Activated naive CD4-positive, alpha-beta T cell treated with anti-CD3 and anti-CD28 coated beads, Interleukin-2, amount 50 U/mL, for 24 hours (primary cell): ENCODE data around the gene TBC1D7.
A peak's percentile ranks its signal among the peaks of the same experiment; 100 is the strongest.

Source experiments
- H3K27ac Mint-ChIP-seq: one replicate; pipeline ENCODE4 v1.8.0; 2021; ENCODE audit warnings: mild to moderate bottlenecking, mixed read lengths
- H3K27me3 Mint-ChIP-seq: one replicate; pipeline ENCODE4 v1.8.0; 2021; ENCODE audit warnings: mixed read lengths
- H3K36me3 Mint-ChIP-seq: one replicate; pipeline ENCODE4 v1.8.0; 2021; ENCODE audit warnings: mixed read lengths
- H3K4me1 Mint-ChIP-seq: one replicate; pipeline ENCODE4 v1.8.0; 2021; ENCODE audit warnings: mixed read lengths
- H3K4me3 Mint-ChIP-seq: one replicate; pipeline ENCODE4 v1.8.0; 2021; ENCODE audit warnings: mild to moderate bottlenecking, mixed read lengths
- H3K9me3 Mint-ChIP-seq: one replicate; pipeline ENCODE4 v1.8.0; 2021; ENCODE audit warnings: mixed read lengths

TBC1D7 gene

DNA sequence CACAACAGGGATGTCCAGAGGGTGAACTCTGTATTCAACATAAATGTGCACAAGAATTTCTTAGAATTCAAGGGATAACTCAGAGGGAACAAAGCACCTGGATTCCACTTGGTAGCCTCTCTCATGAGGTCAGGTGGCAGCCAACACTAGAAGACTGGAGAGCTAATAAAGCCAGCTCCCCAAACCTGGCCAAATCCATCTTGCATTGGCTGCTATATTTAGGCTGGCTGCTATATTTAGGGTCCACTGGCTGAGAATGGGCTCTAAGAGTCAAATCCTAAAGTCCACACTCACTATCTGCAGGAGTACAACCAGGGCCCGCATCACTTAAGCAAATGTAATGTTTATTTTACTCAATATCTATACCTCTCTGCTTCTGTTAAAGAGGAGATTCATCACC is 20.0 kb downstream of the TBC1D7 start:
- H3K9me3 Mint-ChIP-seq, result no peaks in the 10 kb centered on the region
- peaks cover 14% of the 10 kb centered on the region for H3K4me1 Mint-ChIP-seq
- H3K27ac Mint-ChIP-seq, result no peak overlapping the region
- peaks cover 39% of the 10 kb centered on the region for H3K36me3 Mint-ChIP-seq
- H3K27me3 Mint-ChIP-seq, result no peaks in the 10 kb centered on the region
- H3K4me3 Mint-ChIP-seq, result no peak overlapping the region

DNA sequence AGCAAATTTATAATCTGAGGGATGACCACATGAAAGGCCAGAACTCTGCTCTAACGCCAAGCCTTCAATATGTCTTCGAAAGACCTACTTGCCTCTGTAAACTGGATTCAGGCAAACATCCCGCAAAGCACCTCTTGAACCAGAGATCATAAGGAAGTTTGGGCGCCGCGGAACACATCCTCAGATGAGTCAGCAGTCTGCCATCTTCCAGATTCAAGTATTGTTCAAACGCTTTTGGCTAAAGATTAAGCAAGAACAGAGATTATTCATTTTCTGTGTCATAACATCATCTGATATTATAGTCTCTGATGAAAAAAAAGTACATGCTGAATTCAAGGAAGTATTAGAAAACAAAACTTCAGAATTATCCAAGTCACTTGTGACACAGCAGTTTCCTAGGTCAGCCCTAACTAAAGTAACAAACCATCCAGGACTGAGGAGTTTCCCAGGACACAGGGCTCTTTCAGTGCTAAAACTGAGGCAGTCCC is 20.8 kb downstream of the TBC1D7 start:
- Mint-ChIP-seq H3K27me3 (no peaks in the 10 kb centered on the region), H3K4me3 (no peak overlapping the region), H3K27ac (peak overlapping the region; percentile 59), H3K4me1 (peaks cover 21% of the 10 kb centered on the region), H3K9me3 (no peaks in the 10 kb centered on the region), H3K36me3 (peaks cover 41% of the 10 kb centered on the region)

DNA sequence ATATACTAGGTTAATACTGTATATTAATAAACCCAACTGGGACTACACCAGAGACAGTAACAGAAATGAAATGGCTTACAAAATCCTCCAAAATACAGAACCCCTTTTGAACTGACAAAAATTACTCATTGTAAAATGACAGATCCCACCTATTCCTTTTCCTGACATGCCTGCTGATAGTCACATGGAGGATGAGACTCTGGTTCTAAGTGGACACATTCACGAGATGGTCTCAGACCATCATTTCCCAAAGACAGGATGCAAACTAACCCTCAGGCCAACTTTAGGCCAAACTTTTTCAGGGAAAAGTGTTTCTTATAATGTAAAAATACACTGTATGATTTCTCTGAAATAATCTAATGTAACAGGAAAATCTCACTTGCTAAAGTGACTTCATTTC is 22.5 kb downstream of the TBC1D7 start:
- Mint-ChIP-seq H3K9me3 (no peaks in the 10 kb centered on the region), H3K4me3 (no peak overlapping the region), H3K27ac (no peak overlapping the region), H3K4me1 (peaks cover 20% of the 10 kb centered on the region), H3K27me3 (no peaks in the 10 kb centered on the region), H3K36me3 (peaks cover 36% of the 10 kb centered on the region)

GRCh38 chr6:13305288-13305687 is 23.0 kb downstream of the TBC1D7 start:
- no peak overlapping the region for H3K4me3 Mint-ChIP-seq
- H3K27me3 Mint-ChIP-seq, result no peaks in the 10 kb centered on the region
- H3K4me1 Mint-ChIP-seq, result peaks cover 20% of the 10 kb centered on the region
- H3K36me3 Mint-ChIP-seq, result peaks cover 37% of the 10 kb centered on the region
- no peak overlapping the region for H3K27ac Mint-ChIP-seq
- H3K9me3 Mint-ChIP-seq, result no peaks in the 10 kb centered on the region

DNA sequence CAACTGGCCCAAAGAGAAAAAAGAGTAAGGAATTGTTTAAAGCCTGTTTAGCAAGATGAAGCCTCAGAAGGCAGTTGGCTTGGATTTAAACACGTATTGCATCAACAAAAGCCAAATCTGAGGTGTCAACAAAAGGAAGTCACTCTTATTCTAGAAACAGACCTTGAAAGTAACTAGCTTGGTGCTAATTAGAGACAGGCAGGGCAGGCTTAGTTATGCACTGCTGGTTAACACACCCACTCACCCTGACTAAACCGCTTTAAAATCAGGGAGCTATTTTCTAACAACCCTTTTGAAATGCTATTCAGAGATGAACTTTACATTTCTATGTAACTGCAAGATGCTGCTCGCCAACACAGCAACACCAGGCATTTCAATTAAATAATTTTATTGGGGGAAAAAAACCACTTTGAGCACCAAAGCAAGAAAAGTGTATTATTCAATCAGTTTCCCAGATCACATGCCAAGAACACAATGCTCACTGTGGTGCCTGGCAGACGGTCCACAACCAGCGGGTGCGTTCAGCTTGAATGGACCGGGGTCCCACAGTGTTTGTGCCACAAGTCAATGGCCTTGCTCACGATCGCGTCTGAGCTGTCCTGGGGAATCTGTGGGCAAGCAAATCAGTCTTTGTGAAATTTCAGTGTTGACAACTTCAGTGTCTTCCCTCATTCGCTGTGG is 23.6 kb downstream of the TBC1D7 start:
- no peak overlapping the region for H3K27ac Mint-ChIP-seq
- peaks cover 20% of the 10 kb centered on the region for H3K4me1 Mint-ChIP-seq

DNA sequence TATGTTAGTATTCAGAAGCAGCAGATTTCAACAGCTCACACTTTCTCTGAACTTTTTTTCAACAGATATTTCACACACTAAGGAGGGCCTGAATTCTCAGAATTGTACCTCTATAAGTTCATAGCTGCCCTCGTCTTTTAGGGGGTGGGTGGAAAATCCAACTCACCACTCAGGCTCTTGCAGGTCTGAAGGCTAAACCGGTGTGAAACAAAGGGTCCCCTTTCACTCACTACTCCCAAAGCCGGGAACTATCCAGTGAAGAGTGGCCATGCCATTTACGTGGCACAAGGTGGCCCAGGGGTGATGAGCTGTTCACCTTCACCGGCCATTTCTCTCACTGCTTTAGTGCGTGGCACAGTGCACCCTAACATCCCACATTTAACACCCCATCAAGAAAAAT is 24.2 kb downstream of the TBC1D7 start:
- Mint-ChIP-seq H3K27me3 (no peaks in the 10 kb centered on the region), H3K9me3 (no peaks in the 10 kb centered on the region), H3K4me3 (no peak overlapping the region), H3K36me3 (peaks cover 39% of the 10 kb centered on the region), H3K27ac (no peak overlapping the region), H3K4me1 (peaks cover 20% of the 10 kb centered on the region)

More for the DNA sequence above, 23.6 kb downstream of the TBC1D7 start:
- Mint-ChIP-seq H3K36me3 (peaks cover 37% of the 10 kb centered on the region), H3K9me3 (no peaks in the 10 kb centered on the region), H3K4me3 (no peak overlapping the region), H3K27me3 (no peaks in the 10 kb centered on the region)

GRCh38 chr6:13303668-13304017 is 24.7 kb downstream of the TBC1D7 start:
- peaks cover 35% of the 10 kb centered on the region for H3K36me3 Mint-ChIP-seq
- H3K9me3 Mint-ChIP-seq, result no peaks in the 10 kb centered on the region
- H3K27ac Mint-ChIP-seq, result no peak overlapping the region
- H3K4me3 Mint-ChIP-seq, result no peak overlapping the region
- H3K4me1 Mint-ChIP-seq, result peaks cover 20% of the 10 kb centered on the region
- H3K27me3 Mint-ChIP-seq, result no peaks in the 10 kb centered on the region

- H3K4me3 Mint-ChIP-seq, result no peak overlapping the region
Measured at GRCh38 chr6:13302751-13303667, 25.3 kb downstream of the TBC1D7 start.

DNA sequence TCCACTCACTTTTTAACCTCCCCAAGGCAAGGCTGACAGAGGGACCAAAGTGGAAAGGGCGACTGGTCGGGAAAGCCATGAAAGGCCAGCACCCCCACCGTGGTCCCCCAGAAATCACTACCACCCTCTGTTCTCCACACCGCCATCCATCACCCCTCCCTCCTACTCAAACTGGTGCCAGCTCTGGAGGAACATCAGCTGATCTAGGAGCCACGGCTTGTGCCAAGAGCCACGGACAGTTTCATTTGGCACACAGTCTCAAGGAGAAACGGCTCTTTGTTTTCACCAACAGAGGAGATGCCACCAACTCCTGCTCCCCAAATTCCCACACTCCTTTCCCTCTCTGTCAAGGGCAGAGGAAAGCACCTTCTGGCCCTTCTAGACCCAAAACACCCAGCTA is 26.0 kb downstream of the TBC1D7 start:
- Mint-ChIP-seq H3K36me3 (peaks cover 35% of the 10 kb centered on the region), H3K9me3 (no peaks in the 10 kb centered on the region), H3K4me1 (peaks cover 20% of the 10 kb centered on the region), H3K4me3 (no peak overlapping the region), H3K27ac (peak overlapping the region; percentile 82), H3K27me3 (no peaks in the 10 kb centered on the region)

More at GRCh38 chr6:13302751-13303667, 25.3 kb downstream of the TBC1D7 start:
- H3K27me3 Mint-ChIP-seq, result no peaks in the 10 kb centered on the region
- H3K36me3 Mint-ChIP-seq, result peaks cover 38% of the 10 kb centered on the region
- H3K9me3 Mint-ChIP-seq, result no peaks in the 10 kb centered on the region
- H3K27ac Mint-ChIP-seq, result peak overlapping the region; percentile 82
- peaks cover 20% of the 10 kb centered on the region for H3K4me1 Mint-ChIP-seq

DNA sequence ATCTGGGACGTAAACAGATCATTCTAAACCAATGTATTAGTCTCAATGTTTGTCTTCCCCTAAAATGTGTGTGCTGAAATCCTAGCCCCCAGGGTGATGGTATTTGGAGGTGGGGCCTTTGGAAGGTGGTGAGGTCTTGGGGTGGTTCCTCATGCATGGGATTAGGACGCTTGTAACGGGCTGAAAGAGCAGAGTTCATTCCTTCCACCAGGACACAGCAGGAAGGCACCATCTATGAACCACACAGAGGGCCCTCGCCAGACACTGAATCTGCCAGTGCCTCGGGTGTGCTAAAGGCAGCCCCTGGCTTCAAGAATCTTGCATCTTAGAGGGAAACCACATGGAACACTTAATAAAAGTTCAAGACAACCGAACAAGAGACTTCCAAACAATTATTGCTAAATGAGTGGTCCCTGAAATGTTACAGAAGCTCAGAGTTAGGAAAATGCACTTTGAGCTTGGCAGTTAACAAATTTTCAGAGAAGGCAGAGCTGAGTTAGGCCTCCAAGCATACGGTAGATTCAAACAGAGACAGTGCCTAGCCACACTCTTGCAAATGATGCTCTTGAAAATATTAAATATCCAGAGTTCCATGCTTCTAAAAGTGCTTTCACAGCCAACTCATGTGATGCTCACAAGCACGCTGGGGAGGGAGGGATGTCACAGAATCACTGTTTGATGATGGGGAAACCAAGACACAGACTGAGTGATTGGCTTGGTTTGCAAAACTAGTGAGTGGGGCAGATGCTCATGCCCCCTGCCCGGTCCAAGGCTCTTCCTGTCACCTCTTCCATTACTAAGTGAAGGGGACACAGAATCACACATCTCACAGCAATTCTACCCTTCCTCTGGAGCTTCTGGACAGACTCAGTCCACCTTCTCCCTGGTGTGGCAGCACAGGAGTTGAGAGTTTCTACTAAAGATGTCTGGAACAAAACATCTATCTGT is 27.4 kb downstream of the TBC1D7 start:
- Mint-ChIP-seq H3K36me3 (peaks cover 29% of the 10 kb centered on the region), H3K27me3 (no peaks in the 10 kb centered on the region), H3K4me1 (peaks cover 17% of the 10 kb centered on the region), H3K9me3 (no peaks in the 10 kb centered on the region), H3K4me3 (no peak overlapping the region), H3K27ac (no peak overlapping the region)

DNA sequence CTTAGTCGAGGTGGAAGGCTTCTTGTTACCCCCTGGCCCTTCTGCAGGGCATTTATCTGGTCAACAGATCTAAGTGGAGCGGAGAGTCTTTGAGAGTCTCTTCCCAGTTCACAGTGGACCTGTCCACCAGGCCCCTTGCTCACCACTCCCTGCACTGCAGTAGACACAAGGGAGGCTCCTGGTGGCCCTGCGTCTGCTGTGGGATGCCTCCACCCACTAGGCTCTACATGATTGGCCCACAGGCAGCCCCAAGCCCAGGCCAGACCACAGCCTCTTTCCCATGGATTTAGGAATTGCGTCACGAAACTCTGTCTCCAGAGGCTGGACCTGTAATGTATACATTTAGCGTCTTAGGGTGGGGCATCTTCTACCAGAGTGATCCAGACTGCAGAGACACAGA is 28.4 kb downstream of the TBC1D7 start:
- H3K4me1 Mint-ChIP-seq, result peaks cover 17% of the 10 kb centered on the region
- H3K36me3 Mint-ChIP-seq, result peaks cover 30% of the 10 kb centered on the region
- no peak overlapping the region for H3K4me3 Mint-ChIP-seq
- H3K27me3 Mint-ChIP-seq, result no peaks in the 10 kb centered on the region
- no peak overlapping the region for H3K27ac Mint-ChIP-seq
- H3K9me3 Mint-ChIP-seq, result no peaks in the 10 kb centered on the region

GRCh38 chr6:13299403-13299821 is 28.9 kb downstream of the TBC1D7 start:
- H3K9me3 Mint-ChIP-seq, result no peaks in the 10 kb centered on the region
- H3K4me1 Mint-ChIP-seq, result peaks cover 15% of the 10 kb centered on the region
- peaks cover 34% of the 10 kb centered on the region for H3K36me3 Mint-ChIP-seq
- H3K27me3 Mint-ChIP-seq, result no peaks in the 10 kb centered on the region
- no peak overlapping the region for H3K27ac Mint-ChIP-seq
- H3K4me3 Mint-ChIP-seq, result no peak overlapping the region

DNA sequence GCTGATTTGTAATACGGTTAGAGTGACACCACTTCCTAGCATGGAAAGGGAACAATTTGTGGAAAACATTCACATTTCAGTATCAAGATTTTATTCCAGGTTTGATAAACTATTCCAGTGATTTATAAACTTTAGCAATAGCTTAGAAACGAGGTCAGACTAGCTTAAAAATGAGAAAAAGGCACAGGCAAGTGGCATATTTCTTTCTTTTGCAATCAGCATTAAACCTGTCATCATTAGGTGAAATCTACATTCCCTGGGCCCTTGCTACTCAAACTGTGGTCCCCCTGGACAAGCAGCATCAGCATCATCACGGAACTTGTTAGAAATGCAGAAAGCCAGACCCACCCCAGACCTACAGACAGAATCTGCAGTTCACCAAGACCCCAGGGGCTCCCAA is 29.9 kb downstream of the TBC1D7 start:
- Mint-ChIP-seq H3K36me3 (peaks cover 33% of the 10 kb centered on the region), H3K9me3 (no peaks in the 10 kb centered on the region), H3K4me1 (peaks cover 12% of the 10 kb centered on the region), H3K4me3 (no peak overlapping the region), H3K27ac (no peak overlapping the region), H3K27me3 (no peaks in the 10 kb centered on the region)

DNA sequence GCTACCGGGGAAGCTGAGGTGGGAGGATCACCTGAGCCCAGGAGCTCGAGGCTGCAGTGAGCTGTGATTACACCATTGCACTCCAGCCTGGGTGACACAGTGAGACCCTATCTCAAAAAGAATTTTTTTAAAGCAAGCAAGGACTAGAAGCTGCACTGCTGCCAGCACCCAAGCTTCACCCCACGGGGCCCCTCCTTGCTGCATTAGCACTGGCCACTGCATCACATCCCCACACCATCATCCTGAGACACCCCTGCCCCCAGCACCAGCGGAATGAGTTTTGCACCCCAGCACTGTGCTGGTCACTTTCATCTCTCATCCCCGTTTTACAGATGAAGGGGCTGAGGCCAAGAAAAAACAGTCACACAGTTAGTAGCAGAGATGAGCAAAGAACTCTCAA is 30.9 kb downstream of the TBC1D7 start:
- H3K27me3 Mint-ChIP-seq, result no peaks in the 10 kb centered on the region
- H3K36me3 Mint-ChIP-seq, result peaks cover 29% of the 10 kb centered on the region
- H3K9me3 Mint-ChIP-seq, result no peaks in the 10 kb centered on the region
- peaks cover 1% of the 10 kb centered on the region for H3K4me1 Mint-ChIP-seq
- no peak overlapping the region for H3K27ac Mint-ChIP-seq
- no peak overlapping the region for H3K4me3 Mint-ChIP-seq

- Mint-ChIP-seq H3K36me3 (peaks cover 29% of the 10 kb centered on the region), H3K4me3 (no peak overlapping the region), H3K27me3 (no peaks in the 10 kb centered on the region), H3K27ac (no peak overlapping the region), H3K4me1 (no peaks in the 10 kb centered on the region), H3K9me3 (no peaks in the 10 kb centered on the region)
Measured at GRCh38 chr6:13296536-13296997, 31.8 kb downstream of the TBC1D7 start.
